Gastrocnemius medialis (tissue), 4 donors: Measurements from ENCODE around the gene SPATA6L. TPM values are rescaled to one million over a fixed set of nuclear protein-coding genes. Genes with fewer than 3 reads are reported as not detected.
A peak's percentile ranks its signal among the peaks of the same experiment; 100 is the strongest.

Source experiments
- ATAC-seq, 2 donors: fragments of 150-250 bp; one replicate each; pipeline ENCODE4 v1.9.1; 2016
- DNase-seq, 2 donors: peaks; one replicate each; pipeline ENCODE4 v3.0.0-alpha.2; 2019
- H3K27ac ChIP-seq, 4 donors: fragments of 200-600 bp; sonication (generic); 1 replicate in 1 of 4; 2 replicates in 3 of 4; pipeline ENCODE4 v1.5.1; 2016 to 2018; ENCODE audit warnings: mild to moderate bottlenecking in 2 of 4, moderate library complexity in 1 of 4
- H3K27me3 ChIP-seq, 3 donors: fragments of 200-600 bp; sonication (generic) in 2 of 3; 1 replicate in 1 of 3; 2 replicates in 2 of 3; pipeline versions ENCODE4 v1.5.1 to v1.6.0; 2016 to 2019; ENCODE audit warnings: mild to moderate bottlenecking in 1 of 3, moderate library complexity in 1 of 3
- H3K36me3 ChIP-seq, 2 donors: fragments of 200-600 bp; sonication (generic) in 1 of 2; one replicate each; pipeline ENCODE4 v1.5.1; 2017 to 2018
- H3K4me1 ChIP-seq, 2 donors: fragments of 200-600 bp; sonication (generic) in 1 of 2; one replicate each; pipeline ENCODE4 v1.5.1; 2016 to 2017; ENCODE audit warnings: mild to moderate bottlenecking in 2 of 2
- H3K4me3 ChIP-seq, 4 donors: fragments of 200-600 bp; sonication (generic) in 3 of 4; 1 replicate in 1 of 4; 2 replicates in 3 of 4; pipeline ENCODE4 v1.5.1; 2016 to 2019; ENCODE audit warnings: mild to moderate bottlenecking in 2 of 4
- H3K9me3 ChIP-seq, 3 donors: fragments of 200-600 bp; sonication (generic) in 2 of 3; 1 replicate in 1 of 3; 2 replicates in 2 of 3; pipeline ENCODE4 v1.5.1; 2016 to 2019
- CTCF ChIP-seq, 5 experiments: fragments of 450-650 bp in 3 of 5; fragments of 200-600 bp in 2 of 5; sonication (generic) in 2 of 5; IDR thresholded peaks in 4 of 5; conservative IDR thresholded peaks in 1 of 5; 1 replicate in 4 of 5; 2 replicates in 1 of 5; pipeline ENCODE4 v1.5.1; 2016 to 2019; ENCODE audit warnings: antibody characterized with exemption in 5 of 5, mild to moderate bottlenecking in 3 of 5, moderate library complexity in 3 of 5
- POLR2A ChIP-seq, 2 donors: fragments of 450-650 bp; IDR thresholded peaks; one replicate each; pipeline ENCODE4 v1.6.1; 2017; ENCODE audit warnings: antibody characterized with exemption in 2 of 2, mild to moderate bottlenecking in 2 of 2, moderate library complexity in 2 of 2
- in situ Hi-C, 4 donors: fragments of 200-750 bp; cut with MboI; loops; one replicate each; pipeline versions ENCODE4 v1.15.0 to v1.8.0; 2017; ENCODE audit warnings: low sequenced_read_pairs in 4 of 4
- intact Hi-C: fragments of 100-400 bp; cut with DNase I; formaldehyde crosslinking; loops from one replicate; pipeline ENCODE4 v1.15.1; 2023; ENCODE audit warnings: low total_unique reads
- total RNA-seq, 4 donors: library from RNA; depleted of rRNA; stranded (reverse); fragments of >200 nt; gene quantifications; one replicate each; pipeline versions ENCODE4 v1.1.0 to v1.2.3, GENCODE V29; 2016

The SPATA6L gene
- total RNA-seq, 4 donors from 2014 or later, result 0.39 to 0.44 TPM; not detected in 2

- H3K9me3 ChIP-seq, result no peaks in the 10 kb centered on the region
- in situ Hi-C loops, result no loop called here
- DNase-seq, result no peak
- intact Hi-C loops, result no loop called here
- no peaks in the 10 kb centered on the region for H3K27me3 ChIP-seq
- ATAC-seq, result no peak
- TF ChIP-seq POLR2A (IDR thresholded peaks at IDR 0.05), result no peak
- no peak for TF ChIP-seq CTCF (IDR thresholded peaks at IDR 0.05 in 4 of 5, conservative IDR thresholded peaks at IDR 0.05 in 1 of 5)
- H3K4me3 ChIP-seq, result no peak overlapping the region
- H3K27ac ChIP-seq, result no peak overlapping the region
- no peaks in the 10 kb centered on the region for H3K36me3 ChIP-seq
- H3K4me1 ChIP-seq, result peaks cover 23 to 27% of the 10 kb centered on the region in 2 donors
Observed at GRCh38 chr9:4579001-4579400, 87.3 kb downstream of the SPATA6L start.

- H3K4me1 ChIP-seq, result peaks cover 8 to 11% of the 10 kb centered on the region in 2 donors
- H3K27ac ChIP-seq, result peak overlapping the region; percentile 27 to 72 (median 56)
- TF ChIP-seq CTCF (IDR thresholded peaks at IDR 0.05 in 4 of 5, conservative IDR thresholded peaks at IDR 0.05 in 1 of 5) (peak in 1 of 5 experiments; percentile 14), POLR2A (IDR thresholded peaks at IDR 0.05) (no peak)
- ATAC-seq (peak; percentile 96 to 99), DNase-seq (peak; percentile 45 to 72)
- H3K9me3 ChIP-seq, result no peaks in the 10 kb centered on the region
- in situ Hi-C loops (no loop called here), intact Hi-C loops (no loop called here)
- H3K27me3 ChIP-seq, result no peaks in the 10 kb centered on the region
- H3K4me3 ChIP-seq, result no peak overlapping the region
- H3K36me3 ChIP-seq, result no peaks in the 10 kb centered on the region
Observed at GRCh38 chr9:4576448-4576847, 89.8 kb downstream of the SPATA6L start.

GRCh38 chr9:4575997-4576396 lies 90.3 kb downstream of the SPATA6L start:
- in situ Hi-C loops, result no loop called here
- H3K27ac ChIP-seq, result peak overlapping the region; percentile 27 to 72 (median 56)
- ATAC-seq (peak in 1 of 2 donors; percentile 27), DNase-seq (no peak)
- no peak for TF ChIP-seq POLR2A (IDR thresholded peaks at IDR 0.05)
- TF ChIP-seq CTCF (IDR thresholded peaks at IDR 0.05 in 4 of 5, conservative IDR thresholded peaks at IDR 0.05 in 1 of 5), result no peak
- no peaks in the 10 kb centered on the region for H3K9me3 ChIP-seq
- no peaks in the 10 kb centered on the region for H3K36me3 ChIP-seq
- H3K4me1 ChIP-seq, result peaks cover 7% of the 10 kb centered on the region in 2 donors
- no peaks in the 10 kb centered on the region for H3K27me3 ChIP-seq
- intact Hi-C loops, result no loop called here
- no peak overlapping the region for H3K4me3 ChIP-seq

GRCh38 chr9:4574657-4575243 lies 91.5 kb downstream of the SPATA6L start:
- intact Hi-C loops, result no loop called here
- Histone ChIP-seq H3K27ac (peak overlapping the region in 1 of 4 donors; percentile 26), H3K4me3 (no peak overlapping the region), H3K36me3 (no peaks in the 10 kb centered on the region), H3K9me3 (no peaks in the 10 kb centered on the region), H3K4me1 (peaks cover 7% of the 10 kb centered on the region in 2 donors), H3K27me3 (no peaks in the 10 kb centered on the region)
- in situ Hi-C loops, result no loop called here
- ATAC-seq (no peak), DNase-seq (no peak)
- TF ChIP-seq CTCF (IDR thresholded peaks at IDR 0.05 in 4 of 5, conservative IDR thresholded peaks at IDR 0.05 in 1 of 5) (no peak), POLR2A (IDR thresholded peaks at IDR 0.05) (no peak)
